ENCODE results near the gene NACC2.

GRCh38 chr9:136015656-136016571 lies 79.2 kb downstream of the NACC2 start:
- TF ChIP-seq REST (IDR thresholded peaks at IDR 0.05), result no peak
- no peak for TF ChIP-seq CTCF (IDR thresholded peaks at IDR 0.05; ENCODE audit: low read depth, low read length, missing input control)
- no peak for TF ChIP-seq RAD21 (IDR thresholded peaks at IDR 0.05)
- no peak for TF ChIP-seq JUND (IDR thresholded peaks at IDR 0.05)
- TF ChIP-seq ATF3 (IDR thresholded peaks at IDR 0.05), result no peak
- TF ChIP-seq TAF1 (conservative IDR thresholded peaks at IDR 0.05), result no peak

Measured in liver (tissue), 3 donors.